GM12878 (cell line): Measurements from ENCODE around the gene COL11A2. TPM values are rescaled to one million over a fixed set of nuclear protein-coding genes. Genes with fewer than 3 reads are reported as not detected.

Experiments used
- ASH2L ChIP-seq: fragments of 300-600, 200-600 bp; sonication (generic); IDR thresholded peaks from 2 replicates; pipeline ENCODE4 v1.6.1; 2017; ENCODE audit warnings: low read depth, mild to moderate bottlenecking, borderline replicate concordance
- CREB1 ChIP-seq: IDR thresholded peaks from 2 replicates; pipeline ENCODE4 v1.6.1; 2012; ENCODE audit warnings: low read depth, mild to moderate bottlenecking, inconsistent platforms
- DPF2 ChIP-seq: fragments of 450-650 bp; IDR thresholded peaks from 2 replicates; pipeline ENCODE4 v1.6.1; 2017; ENCODE audit warnings: mild to moderate bottlenecking
- E2F4 ChIP-seq: IDR thresholded peaks from 2 replicates; pipeline ENCODE4 v1.6.1; 2012; ENCODE audit warnings: low read depth, low read length, improper control_type of control experiment
- GABPA ChIP-seq: IDR thresholded peaks from 2 replicates; pipeline ENCODE4 v1.6.1; 2014; ENCODE audit warnings: antibody characterized with exemption, low read depth, mild to moderate bottlenecking, inconsistent platforms
- IKZF2 ChIP-seq, 2 experiments: fragments of 450-650 bp; IDR thresholded peaks; 2 replicates each; pipeline ENCODE4 v1.6.1; 2017; ENCODE audit warnings: mild to moderate bottlenecking in 2 of 2, moderate library complexity in 2 of 2
- KDM1A ChIP-seq: fragments of 200-600 bp; sonication (generic); IDR thresholded peaks from 2 replicates; pipeline ENCODE4 v1.6.1; 2016; ENCODE audit warnings: borderline replicate concordance
- LARP7 ChIP-seq: fragments of 450-650 bp; IDR thresholded peaks from 2 replicates; pipeline ENCODE4 v1.6.1; 2017; ENCODE audit warnings: mild to moderate bottlenecking
- MYC ChIP-seq: IDR thresholded peaks from 2 replicates; pipeline ENCODE4 v1.6.1; 2011; ENCODE audit warnings: mild to moderate bottlenecking, low read length, moderate library complexity, inconsistent platforms; ENCODE audit not compliant: insufficient read depth, insufficient replicate concordance, insufficient read length, severe bottlenecking
- NFYA ChIP-seq: IDR thresholded peaks from 2 replicates; pipeline ENCODE4 v1.6.1; 2011; ENCODE audit warnings: low read depth, mild to moderate bottlenecking, low read length, improper control_type of control experiment, borderline replicate concordance
- NKRF ChIP-seq: fragments of 450-650 bp; conservative IDR thresholded peaks from 2 replicates; pipeline ENCODE4 v1.6.1; 2017; ENCODE audit warnings: mild to moderate bottlenecking, moderate library complexity
- NRF1 ChIP-seq: conservative IDR thresholded peaks from 2 replicates; pipeline ENCODE4 v1.6.1; 2011; ENCODE audit warnings: mild to moderate bottlenecking, low read depth, low read length, improper control_type of control experiment
- POLR2AphosphoS5 ChIP-seq: IDR thresholded peaks from 2 replicates; pipeline ENCODE4 v1.6.1; 2011; ENCODE audit warnings: mild to moderate bottlenecking, low read length, inconsistent platforms
- RAD51 ChIP-seq: fragments of 450-650 bp; IDR thresholded peaks from 2 replicates; pipeline ENCODE4 v1.6.1; 2016; ENCODE audit warnings: moderate library complexity, mild to moderate bottlenecking, inconsistent platforms
- RELB ChIP-seq: fragments of 450-650 bp; IDR thresholded peaks from 2 replicates; pipeline ENCODE4 v1.6.1; 2017; ENCODE audit warnings: low read depth, mild to moderate bottlenecking, moderate library complexity
- ZBTB11 ChIP-seq: fragments of 450-650 bp; formaldehyde crosslinking; IDR thresholded peaks from 2 replicates; pipeline ENCODE4 v1.5.0; 2022; ENCODE audit warnings: mild to moderate bottlenecking, missing genetic modification characterization
- ZZZ3 ChIP-seq: IDR thresholded peaks from 2 replicates; pipeline ENCODE4 v1.6.1; 2011; ENCODE audit warnings: low read depth; ENCODE audit not compliant: control insufficient read depth, insufficient read length
- polyA plus RNA-seq, 11 experiments: library from polyadenylated mRNA; depleted of rRNA in 4 of 11; unstranded in 6 of 11; stranded (reverse) in 5 of 11; fragments of >200 nt; fragmentation: Nextera tagmentation in 4 of 11; fragmentation: Illumina TruSeq in 1 of 11; extraction: Ambion mirVana in 4 of 11; extraction: Trizol in 1 of 11; gene quantifications; 1 replicate in 1 of 11; 2 replicates in 10 of 11; pipeline versions ENCODE4 v1.2.1 to v1.2.3, GENCODE V29; 2011 to 2016; ENCODE audit warnings: inconsistent platforms in 2 of 11, missing spikeins in 2 of 11, low read depth in 1 of 11
- total RNA-seq, 4 experiments: library from RNA; depleted of rRNA in 3 of 4; stranded (reverse); fragments of >200 nt in 3 of 4; fragmentation: Illumina TruSeq in 1 of 4; extraction: Trizol in 1 of 4; gene quantifications; 2 replicates each; pipeline versions ENCODE4 v1.2.1 to v1.2.3, GENCODE V29; 2013 to 2021

COL11A2 gene
- total and polyA plus RNA-seq, 10 of the 15 experiments (the other 5 are each of a cell fraction or from before 2014, with no cell fraction given): 0.03 to 0.83 (median 0.22) TPM; not detected in 1

GRCh38 chr6:33200219-33201146 is 8.2 kb upstream of the COL11A2 start, which contains the start of the genes RXRB and SLC39A7 (continued):
- TF ChIP-seq CREB1 (no peak), ASH2L (no peak), ZBTB11 (CRISPR knock-in tag) (no peak), KDM1A (no peak), NRF1 (peak; percentile 97), DPF2 (peak; percentile 68), GABPA (no peak), NKRF (peak; percentile 54), LARP7 (peak; percentile 74; the same call in 1 of the 2 replicates), RAD51 (no peak), E2F4 (peak; percentile 65), POLR2AphosphoS5 (peak; percentile 96), MYC (no peak), ZZZ3 (no peak), IKZF2 (IDR thresholded peaks at IDR 0.05) (peak; percentile 55 to 69; a peak in 2 of 4 replicates), NFYA (no peak), RELB (peak; percentile 81)
